ENCODE measurements around the gene SLC16A3. TPM values are rescaled to one million over a fixed set of nuclear protein-coding genes. Genes with fewer than 3 reads are reported as not detected.
A peak's percentile ranks its signal among the peaks of the same experiment; 100 is the strongest.

Gene SLC16A3
- polyA plus RNA-seq, 1 of the 3 experiments (the other 2 are of a cell fraction) = 70.7 TPM

DNA sequence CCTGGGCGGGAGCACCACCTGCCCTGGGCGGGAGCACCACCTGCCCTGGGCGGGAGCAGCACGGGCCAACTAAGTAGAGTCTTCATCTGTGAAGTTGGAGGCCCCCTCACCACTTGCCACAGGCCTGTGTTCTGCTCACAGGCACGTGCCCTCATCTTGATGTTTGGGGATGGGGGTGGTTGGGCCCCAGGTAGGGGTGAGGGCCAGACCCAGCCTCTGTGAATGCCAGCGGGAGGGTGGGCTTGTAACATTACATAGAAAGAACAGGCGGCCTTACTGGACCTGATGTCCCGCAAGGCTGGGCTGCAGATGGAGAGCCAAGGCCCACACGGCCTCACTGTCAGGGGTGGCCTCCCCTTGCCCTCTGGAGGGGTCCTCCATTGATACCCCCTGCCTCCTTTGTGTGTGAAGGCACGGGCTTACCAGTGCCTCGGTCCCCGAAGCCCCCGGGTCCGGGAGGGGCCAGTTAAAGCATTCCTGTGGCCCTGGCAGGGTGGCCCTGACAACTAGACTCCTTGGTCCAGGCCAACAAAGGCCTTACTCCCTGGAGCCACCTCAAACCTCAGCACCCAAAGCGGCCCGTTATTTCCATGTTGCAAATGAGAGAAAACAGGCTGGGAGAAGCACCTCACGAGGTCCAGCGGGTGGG, 1.1 kb upstream of the SLC16A3 start:
- H3K4me2 ChIP-seq = peak overlapping the region; percentile 84; the same call in 1 of the 2 replicates
- POLR2A ChIA-PET = no interaction called here

DNA sequence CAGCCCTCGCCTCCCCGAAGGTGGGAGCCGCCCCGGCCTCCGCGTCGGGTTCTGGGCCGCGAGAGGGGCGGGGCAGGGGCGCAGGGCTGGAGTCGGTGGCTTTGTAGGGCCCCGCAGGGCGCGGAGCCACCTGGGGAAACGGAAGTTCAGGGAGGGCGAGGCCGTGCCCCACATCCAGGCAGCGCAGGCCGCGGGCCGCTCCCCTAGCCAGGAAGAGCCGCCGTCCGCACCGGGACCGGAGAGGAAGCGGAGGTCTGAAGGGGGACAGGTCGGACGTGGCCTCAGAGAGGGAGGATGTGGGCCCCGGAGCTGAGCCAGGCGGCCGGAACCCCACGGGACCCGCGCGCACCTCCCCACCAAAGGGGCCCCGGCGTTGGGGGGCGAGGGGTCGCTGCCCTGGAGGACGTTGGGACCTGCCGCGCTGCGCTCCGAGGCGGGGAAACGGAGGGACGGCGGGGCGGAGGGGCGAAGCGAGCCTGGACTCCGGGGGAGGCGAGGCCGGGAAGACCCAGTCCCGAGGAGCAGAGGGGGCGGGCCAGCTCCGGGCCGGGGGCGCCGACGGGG, 482 bp upstream of the SLC16A3 start:
- POLR2A ChIA-PET = interaction anchor here (1.5 kb wide), 1 partner anchor 14 kb away, joined by 7 read pairs; no protein-coding TSS in a partner anchor
- CTCF ChIA-PET = interaction anchor here (0.9 to 2.9 kb wide), 7 partner anchors 8 to 92 kb away, joined by 3 to 11 read pairs (median 7); no protein-coding TSS in a partner anchor

More for the DNA sequence above, 1.1 kb upstream of the SLC16A3 start:
- Histone ChIP-seq H2AFZ (ENCODE audit: low read depth) (no peak overlapping the region), H3K36me3 (replicated peaks in 1 of 2; ENCODE audit: control insufficient read depth in 1 of 2, insufficient read depth in 2 of 2, low read length in 1 of 2) (no peaks in the 10 kb centered on the region), H3F3A (replicated peaks; ENCODE audit: insufficient read depth) (peaks cover 9% of the 10 kb centered on the region), H3K9me3 (no peaks in the 10 kb centered on the region), H3K79me2 (ENCODE audit: insufficient read depth) (peaks cover 47% of the 10 kb centered on the region), H3K4me1 (ENCODE audit: control insufficient read depth in 1 of 2, insufficient read depth in 2 of 2, low read depth in 1 of 2, low read length in 1 of 2) (peaks cover 4 to 5% of the 10 kb centered on the region in 2 experiments; a peak in 2 of 4 replicates), H3K9me2 (no peaks in the 10 kb centered on the region), H3K4me3 (ENCODE audit: low read depth in 2 of 2, low read length in 1 of 2) (0 out of 4 replicates have a peak overlapping the region, but pooled peaks of 1 of the 2 experiments have one; percentile 46), H4K20me1 (ENCODE audit: insufficient read depth) (peaks cover 6% of the 10 kb centered on the region; the same call in 1 of the 2 replicates), H3K9ac (peak overlapping the region; percentile 65), H3K27me3 (ENCODE audit: insufficient read depth) (no peaks in the 10 kb centered on the region), H3K27ac (ENCODE audit: low read depth in 2 of 2, low read length in 1 of 2) (no peak overlapping the region)
- 94% methylated on average over 11 of the region's 18 CpGs for WGBS (ENCODE audit: low lambda C conversion rate)
- DNase-seq = no peak
- CTCF ChIA-PET = interaction anchor here (3.1 kb wide), 1 partner anchor 9 kb away, joined by 28 read pairs; no protein-coding TSS in a partner anchor
- TF ChIP-seq YY1 (IDR thresholded peaks at IDR 0.05; ENCODE audit: low read depth) (no peak), MEF2A (IDR thresholded peaks at IDR 0.05; ENCODE audit: borderline replicate concordance, low read depth) (no peak), ELF1 (IDR thresholded peaks at IDR 0.05) (no peak), RCOR1 (IDR thresholded peaks at IDR 0.05; ENCODE audit: low read length) (no peak), FOXM1 (IDR thresholded peaks at IDR 0.05; ENCODE audit: low read depth) (no peak), SMC3 (IDR thresholded peaks at IDR 0.05; ENCODE audit: low read depth, low read length) (no peak), EP300 (IDR thresholded peaks at IDR 0.05; ENCODE audit: borderline replicate concordance in 1 of 2, low read depth in 1 of 2, low read length in 1 of 2) (no peak)
- TF ChIP-seq, protein P1, sequence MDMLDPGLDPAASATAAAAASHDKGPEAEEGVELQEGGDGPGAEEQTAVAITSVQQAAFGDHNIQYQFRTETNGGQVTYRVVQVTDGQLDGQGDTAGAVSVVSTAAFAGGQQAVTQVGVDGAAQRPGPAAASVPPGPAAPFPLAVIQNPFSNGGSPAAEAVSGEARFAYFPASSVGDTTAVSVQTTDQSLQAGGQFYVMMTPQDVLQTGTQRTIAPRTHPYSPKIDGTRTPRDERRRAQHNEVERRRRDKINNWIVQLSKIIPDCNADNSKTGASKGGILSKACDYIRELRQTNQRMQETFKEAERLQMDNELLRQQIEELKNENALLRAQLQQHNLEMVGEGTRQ (IDR thresholded peaks at IDR 0.05; ENCODE audit: borderline replicate concordance, low read depth, low read length) = no peak

More for the DNA sequence above, 482 bp upstream of the SLC16A3 start:
- Histone ChIP-seq H2AFZ (ENCODE audit: low read depth) (peak overlapping the region; percentile 65; the same call in 1 of the 2 replicates), H3K9me3 (no peaks in the 10 kb centered on the region), H3K27ac (ENCODE audit: low read depth in 2 of 2, low read length in 1 of 2) (no peak overlapping the region), H3K9ac (peak overlapping the region; percentile 65), H3F3A (replicated peaks; ENCODE audit: insufficient read depth) (peaks cover 9% of the 10 kb centered on the region), H4K20me1 (ENCODE audit: insufficient read depth) (peaks cover 12% of the 10 kb centered on the region; the same call in 1 of the 2 replicates), H3K4me3 (ENCODE audit: low read depth in 2 of 2, low read length in 1 of 2) (peak overlapping the region; percentile 46 to 64; a peak in 3 of 4 replicates), H3K4me2 (peak overlapping the region; percentile 84), H3K79me2 (ENCODE audit: insufficient read depth) (peaks cover 53% of the 10 kb centered on the region), H3K36me3 (replicated peaks in 1 of 2; ENCODE audit: control insufficient read depth in 1 of 2, insufficient read depth in 2 of 2, low read length in 1 of 2) (peaks cover 0 to 2% of the 10 kb centered on the region in 2 experiments), H3K27me3 (ENCODE audit: insufficient read depth) (no peaks in the 10 kb centered on the region), H3K4me1 (ENCODE audit: control insufficient read depth in 1 of 2, insufficient read depth in 2 of 2, low read depth in 1 of 2, low read length in 1 of 2) (peaks cover 4 to 5% of the 10 kb centered on the region in 2 experiments; a peak in 2 of 4 replicates), H3K9me2 (no peaks in the 10 kb centered on the region)
- DNase-seq = no peak
- WGBS (ENCODE audit: low lambda C conversion rate) = 79% methylated on average over 47 of the region's 63 CpGs
- TF ChIP-seq EP300 (IDR thresholded peaks at IDR 0.05; ENCODE audit: borderline replicate concordance in 1 of 2, low read depth in 1 of 2, low read length in 1 of 2) (no peak), TEAD4 (IDR thresholded peaks at IDR 0.05; ENCODE audit: borderline replicate concordance, insufficient read depth) (no peak), MEF2A (IDR thresholded peaks at IDR 0.05; ENCODE audit: borderline replicate concordance, low read depth) (no peak), YY1 (IDR thresholded peaks at IDR 0.05; ENCODE audit: low read depth) (no peak), MXI1 (IDR thresholded peaks at IDR 0.05; ENCODE audit: low read depth, low read length) (no peak)
- TF ChIP-seq, protein P2, sequence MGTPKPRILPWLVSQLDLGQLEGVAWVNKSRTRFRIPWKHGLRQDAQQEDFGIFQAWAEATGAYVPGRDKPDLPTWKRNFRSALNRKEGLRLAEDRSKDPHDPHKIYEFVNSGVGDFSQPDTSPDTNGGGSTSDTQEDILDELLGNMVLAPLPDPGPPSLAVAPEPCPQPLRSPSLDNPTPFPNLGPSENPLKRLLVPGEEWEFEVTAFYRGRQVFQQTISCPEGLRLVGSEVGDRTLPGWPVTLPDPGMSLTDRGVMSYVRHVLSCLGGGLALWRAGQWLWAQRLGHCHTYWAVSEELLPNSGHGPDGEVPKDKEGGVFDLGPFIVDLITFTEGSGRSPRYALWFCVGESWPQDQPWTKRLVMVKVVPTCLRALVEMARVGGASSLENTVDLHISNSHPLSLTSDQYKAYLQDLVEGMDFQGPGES (IDR thresholded peaks at IDR 0.05; ENCODE audit: low read depth, low read length) = no peak
- TF ChIP-seq, protein P3, sequence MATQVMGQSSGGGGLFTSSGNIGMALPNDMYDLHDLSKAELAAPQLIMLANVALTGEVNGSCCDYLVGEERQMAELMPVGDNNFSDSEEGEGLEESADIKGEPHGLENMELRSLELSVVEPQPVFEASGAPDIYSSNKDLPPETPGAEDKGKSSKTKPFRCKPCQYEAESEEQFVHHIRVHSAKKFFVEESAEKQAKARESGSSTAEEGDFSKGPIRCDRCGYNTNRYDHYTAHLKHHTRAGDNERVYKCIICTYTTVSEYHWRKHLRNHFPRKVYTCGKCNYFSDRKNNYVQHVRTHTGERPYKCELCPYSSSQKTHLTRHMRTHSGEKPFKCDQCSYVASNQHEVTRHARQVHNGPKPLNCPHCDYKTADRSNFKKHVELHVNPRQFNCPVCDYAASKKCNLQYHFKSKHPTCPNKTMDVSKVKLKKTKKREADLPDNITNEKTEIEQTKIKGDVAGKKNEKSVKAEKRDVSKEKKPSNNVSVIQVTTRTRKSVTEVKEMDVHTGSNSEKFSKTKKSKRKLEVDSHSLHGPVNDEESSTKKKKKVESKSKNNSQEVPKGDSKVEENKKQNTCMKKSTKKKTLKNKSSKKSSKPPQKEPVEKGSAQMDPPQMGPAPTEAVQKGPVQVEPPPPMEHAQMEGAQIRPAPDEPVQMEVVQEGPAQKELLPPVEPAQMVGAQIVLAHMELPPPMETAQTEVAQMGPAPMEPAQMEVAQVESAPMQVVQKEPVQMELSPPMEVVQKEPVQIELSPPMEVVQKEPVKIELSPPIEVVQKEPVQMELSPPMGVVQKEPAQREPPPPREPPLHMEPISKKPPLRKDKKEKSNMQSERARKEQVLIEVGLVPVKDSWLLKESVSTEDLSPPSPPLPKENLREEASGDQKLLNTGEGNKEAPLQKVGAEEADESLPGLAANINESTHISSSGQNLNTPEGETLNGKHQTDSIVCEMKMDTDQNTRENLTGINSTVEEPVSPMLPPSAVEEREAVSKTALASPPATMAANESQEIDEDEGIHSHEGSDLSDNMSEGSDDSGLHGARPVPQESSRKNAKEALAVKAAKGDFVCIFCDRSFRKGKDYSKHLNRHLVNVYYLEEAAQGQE (IDR thresholded peaks at IDR 0.05; ENCODE audit: low read depth, low read length) = no peak
- TF ChIP-seq, protein P4, sequence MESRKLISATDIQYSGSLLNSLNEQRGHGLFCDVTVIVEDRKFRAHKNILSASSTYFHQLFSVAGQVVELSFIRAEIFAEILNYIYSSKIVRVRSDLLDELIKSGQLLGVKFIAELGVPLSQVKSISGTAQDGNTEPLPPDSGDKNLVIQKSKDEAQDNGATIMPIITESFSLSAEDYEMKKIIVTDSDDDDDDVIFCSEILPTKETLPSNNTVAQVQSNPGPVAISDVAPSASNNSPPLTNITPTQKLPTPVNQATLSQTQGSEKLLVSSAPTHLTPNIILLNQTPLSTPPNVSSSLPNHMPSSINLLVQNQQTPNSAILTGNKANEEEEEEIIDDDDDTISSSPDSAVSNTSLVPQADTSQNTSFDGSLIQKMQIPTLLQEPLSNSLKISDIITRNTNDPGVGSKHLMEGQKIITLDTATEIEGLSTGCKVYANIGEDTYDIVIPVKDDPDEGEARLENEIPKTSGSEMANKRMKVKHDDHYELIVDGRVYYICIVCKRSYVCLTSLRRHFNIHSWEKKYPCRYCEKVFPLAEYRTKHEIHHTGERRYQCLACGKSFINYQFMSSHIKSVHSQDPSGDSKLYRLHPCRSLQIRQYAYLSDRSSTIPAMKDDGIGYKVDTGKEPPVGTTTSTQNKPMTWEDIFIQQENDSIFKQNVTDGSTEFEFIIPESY (IDR thresholded peaks at IDR 0.05; ENCODE audit: borderline replicate concordance, low read depth) = no peak

All from SK-N-SH (cell line).